Measurements from ENCODE around the gene RASGEF1C. TPM values are rescaled to one million over a fixed set of nuclear protein-coding genes. Genes with fewer than 3 reads are reported as not detected.

RASGEF1C gene
- total and polyA plus RNA-seq, 9 donors: 2.3 to 5.3 (median 3.5) TPM

DNA sequence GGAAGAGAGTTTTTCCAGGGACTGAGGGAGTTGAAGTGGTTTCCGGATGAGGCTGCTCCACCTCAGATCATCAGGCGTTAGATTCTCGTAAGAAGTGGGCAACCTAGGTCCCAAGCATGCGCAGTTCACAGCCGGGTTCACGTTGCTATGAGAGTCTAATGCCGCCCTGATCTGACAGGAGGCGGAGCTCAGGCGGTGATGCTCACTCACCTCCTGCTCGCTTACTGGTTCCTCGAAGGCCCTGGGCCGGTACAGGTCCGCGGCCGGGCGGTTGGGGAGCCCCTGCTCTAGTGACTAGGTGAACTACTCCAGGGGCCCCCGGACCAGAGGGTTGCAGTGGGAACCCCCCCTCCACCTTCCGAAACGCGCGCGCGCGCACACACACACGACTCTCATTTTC, 136.5 kb downstream of the RASGEF1C start:
- H3K9me3 ChIP-seq (replicated peaks; ENCODE audit: control insufficient read depth, low read depth, low read length): peaks cover 6% of the 10 kb centered on the region
- H3K36me3 ChIP-seq (ENCODE audit: control insufficient read depth, insufficient read depth, low read length): no peaks in the 10 kb centered on the region
- no peak overlapping the region for H3K27ac ChIP-seq (ENCODE audit: low read length)
- DNase-seq: no peak
- H3K4me1 ChIP-seq (ENCODE audit: control insufficient read depth, insufficient read depth, low read length): peaks cover 13% of the 10 kb centered on the region
- peaks cover 14% of the 10 kb centered on the region for H3K27me3 ChIP-seq (ENCODE audit: control insufficient read depth, insufficient read depth, low read length)
- no peak overlapping the region for H3K4me3 ChIP-seq (ENCODE audit: low read length)
- WGBS (ENCODE audit: insufficient coverage): 77% methylated on average over 17 of the region's 25 CpGs

DNA sequence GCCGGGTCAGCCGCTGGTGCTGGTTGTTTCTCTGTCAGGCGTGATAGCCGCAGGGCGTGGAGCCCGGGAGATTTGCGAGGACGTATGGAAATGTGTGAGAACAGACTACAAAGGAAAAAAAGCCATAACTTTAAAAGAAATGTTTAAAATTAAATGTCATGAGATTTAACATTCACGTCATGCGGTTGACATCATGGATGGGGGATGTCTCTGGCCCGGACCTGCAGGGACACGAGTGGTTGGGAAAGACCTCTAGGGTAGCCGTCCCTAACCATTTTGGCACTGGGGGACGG, 136.8 kb downstream of the RASGEF1C start:
- WGBS (ENCODE audit: insufficient coverage): 41% methylated on average over 6 of the region's 14 CpGs
- Histone ChIP-seq H3K27me3 (ENCODE audit: control insufficient read depth, insufficient read depth, low read length) (peaks cover 14% of the 10 kb centered on the region), H3K27ac (ENCODE audit: low read length) (peak overlapping the region; percentile 49), H3K36me3 (ENCODE audit: control insufficient read depth, insufficient read depth, low read length) (no peaks in the 10 kb centered on the region), H3K4me1 (ENCODE audit: control insufficient read depth, insufficient read depth, low read length) (peaks cover 13% of the 10 kb centered on the region), H3K4me3 (ENCODE audit: low read length) (no peak overlapping the region), H3K9me3 (replicated peaks; ENCODE audit: control insufficient read depth, low read depth, low read length) (peaks cover 6% of the 10 kb centered on the region)
- no peak for DNase-seq

DNA sequence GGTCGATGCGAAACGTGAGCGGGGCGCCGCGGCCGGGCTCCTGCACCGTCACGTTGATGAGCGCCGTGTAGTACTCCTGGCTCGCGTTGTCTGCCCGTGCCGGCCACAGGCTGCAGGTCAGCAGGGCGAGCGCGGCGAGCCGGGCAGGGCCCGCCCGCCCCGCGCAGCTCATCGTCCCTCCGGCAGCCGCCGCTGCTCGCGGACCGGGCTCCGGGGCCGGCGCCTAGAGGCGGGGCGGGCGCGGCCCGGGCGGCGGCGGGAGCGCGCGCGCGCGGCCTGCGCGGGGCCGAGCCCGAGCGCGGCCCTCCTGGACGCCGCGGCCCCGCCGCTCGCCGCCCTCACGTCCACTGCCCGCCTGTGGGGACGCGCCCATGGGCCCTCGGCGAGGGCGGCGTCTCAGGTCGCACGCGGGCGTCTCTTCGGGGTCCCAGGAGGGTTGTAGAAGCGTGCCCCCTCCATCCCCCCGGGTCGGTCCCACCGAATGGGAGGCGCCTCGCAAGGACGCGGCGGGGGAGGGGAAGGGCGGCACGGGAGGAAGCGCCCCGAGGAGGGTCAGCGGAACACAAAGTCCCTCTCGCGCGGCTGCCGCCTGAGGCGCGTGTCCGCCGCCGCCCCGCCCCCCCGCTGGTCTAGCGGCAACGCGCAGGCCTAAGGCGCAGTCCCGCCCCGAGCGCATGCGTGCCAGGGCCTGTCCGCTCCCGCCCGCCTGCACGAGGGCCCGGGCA, 137.3 kb downstream of the RASGEF1C start, which contains the start of gene RNF130:
Gene RNF130, minus strand, starts transcription at position 229 of the 725 bp plus-strand sequence. Its CDS starts 57 bp downstream, at position 172.
- under 1% methylated on average over 103 of the region's 113 CpGs for WGBS (ENCODE audit: insufficient coverage)
- Histone ChIP-seq H3K4me3 (ENCODE audit: low read length) (peak within 1 kb of the TSS; percentile 77), H3K27me3 (ENCODE audit: control insufficient read depth, insufficient read depth, low read length) (peaks cover 14% of the 10 kb centered on the region), H3K4me1 (ENCODE audit: control insufficient read depth, insufficient read depth, low read length) (peaks cover 13% of the 10 kb centered on the region), H3K9me3 (replicated peaks; ENCODE audit: control insufficient read depth, low read depth, low read length) (peaks cover 6% of the 10 kb centered on the region), H3K27ac (ENCODE audit: low read length) (peak within 1 kb of the TSS; percentile 95), H3K36me3 (ENCODE audit: control insufficient read depth, insufficient read depth, low read length) (no peaks in the 10 kb centered on the region)
- peak; percentile 98 for DNase-seq

DNA sequence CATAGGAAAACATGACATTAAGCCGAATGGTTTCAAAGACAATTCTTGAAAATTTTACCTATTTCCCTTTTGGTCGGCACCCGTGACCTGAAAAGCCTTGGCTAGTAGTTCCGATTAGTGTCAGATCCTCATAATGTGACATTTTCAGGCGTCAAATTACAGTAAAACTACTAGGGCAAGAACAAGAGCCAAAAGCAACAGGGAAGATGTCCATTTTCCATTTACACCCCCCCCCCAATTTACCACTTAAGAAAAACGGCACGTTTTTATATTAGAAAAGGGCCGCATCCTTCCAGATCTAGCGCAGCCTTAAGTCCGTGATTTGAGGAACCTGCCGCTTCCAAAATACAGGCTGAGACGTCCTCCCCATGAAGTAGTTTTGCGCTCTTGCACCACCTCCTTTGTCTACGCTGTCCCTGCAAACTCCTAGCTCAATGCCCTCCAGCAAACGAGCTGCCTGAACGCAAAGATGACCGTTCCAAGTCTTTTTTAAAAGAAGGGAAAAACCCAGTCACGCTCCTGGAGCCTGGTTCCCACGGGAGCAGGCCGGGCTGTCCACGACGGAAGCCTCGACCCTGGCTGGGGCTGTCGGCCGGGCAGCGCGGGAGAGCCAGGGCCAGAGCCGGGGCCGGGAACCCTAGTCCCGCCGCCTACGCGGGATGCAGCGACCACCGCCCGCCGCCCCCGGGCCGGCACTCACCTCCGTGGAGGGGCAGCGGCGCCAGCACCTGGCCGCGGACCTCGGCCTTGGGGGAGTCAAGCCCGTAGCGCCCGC, 138.1 kb downstream of the RASGEF1C start:
- Histone ChIP-seq H3K27ac (ENCODE audit: low read length) (peak overlapping the region; percentile 85), H3K4me1 (ENCODE audit: control insufficient read depth, insufficient read depth, low read length) (peaks cover 13% of the 10 kb centered on the region), H3K4me3 (ENCODE audit: low read length) (peak overlapping the region; percentile 67), H3K9me3 (replicated peaks; ENCODE audit: control insufficient read depth, low read depth, low read length) (peaks cover 6% of the 10 kb centered on the region), H3K36me3 (ENCODE audit: control insufficient read depth, insufficient read depth, low read length) (no peaks in the 10 kb centered on the region), H3K27me3 (ENCODE audit: control insufficient read depth, insufficient read depth, low read length) (peaks cover 14% of the 10 kb centered on the region)
- DNase-seq: peak; percentile 76
- WGBS (ENCODE audit: insufficient coverage): under 1% methylated on average over 43 of the region's 48 CpGs

DNA sequence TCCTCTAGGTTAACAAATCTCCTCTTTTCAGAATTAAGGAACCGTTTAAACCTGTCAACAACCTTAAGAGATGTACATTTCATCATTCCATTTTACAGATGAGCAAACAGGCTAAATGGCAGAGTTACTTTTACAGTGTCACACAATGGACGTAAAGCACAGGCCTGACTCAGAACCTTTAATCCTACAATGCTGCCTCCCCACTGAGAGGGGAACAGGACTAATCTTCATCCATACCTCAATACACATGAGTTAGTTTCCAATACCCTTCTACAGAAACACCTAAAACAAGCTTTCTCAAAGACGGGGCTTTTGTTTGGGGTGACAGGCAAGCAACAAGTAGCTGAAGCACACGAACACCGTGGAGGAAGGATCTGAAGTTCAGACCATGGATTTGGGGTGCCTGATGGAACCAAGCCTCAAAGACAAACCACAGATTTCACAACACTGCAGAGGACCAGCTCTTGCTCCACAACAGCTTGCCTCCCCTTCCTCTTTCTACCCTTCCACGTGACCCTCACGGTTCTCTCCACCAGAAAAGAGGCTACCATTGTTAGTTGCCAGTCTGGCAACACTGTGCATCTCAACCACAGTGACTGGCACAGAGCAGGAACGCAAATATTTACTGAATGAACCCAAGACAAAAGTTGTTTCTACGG, 139.3 kb downstream of the RASGEF1C start:
- Histone ChIP-seq H3K27ac (ENCODE audit: low read length) (no peak overlapping the region), H3K4me3 (ENCODE audit: low read length) (peak overlapping the region; percentile 67), H3K36me3 (ENCODE audit: control insufficient read depth, insufficient read depth, low read length) (no peaks in the 10 kb centered on the region), H3K9me3 (replicated peaks; ENCODE audit: control insufficient read depth, low read depth, low read length) (peaks cover 6% of the 10 kb centered on the region), H3K4me1 (ENCODE audit: control insufficient read depth, insufficient read depth, low read length) (peaks cover 13% of the 10 kb centered on the region), H3K27me3 (ENCODE audit: control insufficient read depth, insufficient read depth, low read length) (peaks cover 10% of the 10 kb centered on the region)
- WGBS (ENCODE audit: insufficient coverage): 36% methylated on average over 6 of the region's 9 CpGs
- peak; percentile 75 for DNase-seq

DNA sequence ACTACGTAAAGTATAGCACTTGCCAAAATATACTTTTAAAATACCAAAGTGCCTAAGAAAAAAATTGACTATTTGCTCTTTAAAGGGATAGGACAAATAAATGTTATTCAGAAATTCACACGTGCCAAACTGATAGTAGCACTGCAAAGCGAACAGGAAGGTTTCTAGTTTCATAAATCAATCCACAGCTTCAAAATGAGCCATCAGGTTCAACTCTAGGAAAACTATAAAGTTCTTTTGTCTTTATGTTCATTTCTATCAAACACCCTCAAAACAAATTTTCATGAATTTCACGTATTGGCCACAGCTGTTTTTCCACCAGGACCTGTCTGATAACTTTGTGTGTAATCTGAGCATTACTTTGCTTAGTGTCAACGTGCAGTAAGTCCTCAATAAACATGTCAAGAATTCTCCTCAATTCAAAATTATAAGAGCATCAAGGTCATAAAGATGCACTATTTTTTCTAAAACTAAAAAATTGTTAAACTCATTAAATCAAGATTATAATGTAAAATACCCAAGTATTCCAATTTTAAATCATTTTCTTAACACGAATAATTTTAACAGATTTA, 140.4 kb downstream of the RASGEF1C start:
- no peak overlapping the region for H3K27ac ChIP-seq (ENCODE audit: low read length)
- no CpG with 5 or more reads among the region's 6 CpGs for WGBS (ENCODE audit: insufficient coverage)
- H3K27me3 ChIP-seq (ENCODE audit: control insufficient read depth, insufficient read depth, low read length): peaks cover 10% of the 10 kb centered on the region
- H3K9me3 ChIP-seq (replicated peaks; ENCODE audit: control insufficient read depth, low read depth, low read length): peaks cover 6% of the 10 kb centered on the region
- H3K36me3 ChIP-seq (ENCODE audit: control insufficient read depth, insufficient read depth, low read length): no peaks in the 10 kb centered on the region
- no peak overlapping the region for H3K4me3 ChIP-seq (ENCODE audit: low read length)
- no peak for DNase-seq
- H3K4me1 ChIP-seq (ENCODE audit: control insufficient read depth, insufficient read depth, low read length): peaks cover 13% of the 10 kb centered on the region

DNA sequence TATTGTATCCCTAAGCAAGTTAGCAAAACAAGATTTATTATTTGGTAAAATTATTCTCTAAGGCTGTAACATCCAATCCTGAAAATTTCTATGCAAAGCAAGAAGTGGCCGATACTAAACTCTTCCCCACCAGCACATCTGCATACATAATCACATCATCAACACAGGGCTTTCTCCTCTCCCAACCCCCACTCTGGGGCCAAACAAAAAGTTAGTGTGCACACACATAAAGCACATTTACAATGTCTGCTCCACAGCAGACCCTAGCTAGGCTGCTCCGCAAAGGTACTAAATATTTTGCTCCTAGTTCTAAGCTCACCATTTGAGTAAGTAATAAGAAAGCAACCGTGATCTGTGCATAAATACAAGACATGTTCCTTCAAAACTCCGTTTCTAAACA, 141.0 kb downstream of the RASGEF1C start:
- Histone ChIP-seq H3K9me3 (replicated peaks; ENCODE audit: control insufficient read depth, low read depth, low read length) (peaks cover 6% of the 10 kb centered on the region), H3K27me3 (ENCODE audit: control insufficient read depth, insufficient read depth, low read length) (peaks cover 8% of the 10 kb centered on the region), H3K4me1 (ENCODE audit: control insufficient read depth, insufficient read depth, low read length) (peaks cover 13% of the 10 kb centered on the region), H3K27ac (ENCODE audit: low read length) (no peak overlapping the region), H3K4me3 (ENCODE audit: low read length) (no peak overlapping the region), H3K36me3 (ENCODE audit: control insufficient read depth, insufficient read depth, low read length) (no peaks in the 10 kb centered on the region)
- WGBS (ENCODE audit: insufficient coverage): 20% methylated on average over 1 of the region's 4 CpGs
- no peak for DNase-seq

DNA sequence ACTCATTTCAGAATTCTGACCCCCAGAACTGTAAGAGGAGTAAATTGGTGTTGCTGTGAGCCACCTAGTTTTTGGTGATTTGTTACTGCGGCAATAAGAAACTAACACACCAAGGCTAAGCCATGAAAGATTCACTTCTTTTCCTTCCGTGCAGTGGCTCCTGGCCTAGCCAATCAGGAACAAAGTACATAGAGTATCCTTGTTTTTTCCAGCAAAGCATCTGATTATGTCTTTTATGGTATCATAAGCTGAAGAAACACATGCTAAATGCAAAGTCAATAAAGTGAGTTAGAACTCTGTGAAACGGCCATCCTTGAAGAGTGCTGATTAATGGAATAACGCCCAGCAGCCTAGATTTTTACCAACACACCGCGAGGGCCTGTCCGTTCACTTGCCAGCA, 148.8 kb downstream of the RASGEF1C start:
- no peaks in the 10 kb centered on the region for H3K27me3 ChIP-seq (ENCODE audit: control insufficient read depth, insufficient read depth, low read length)
- H3K27ac ChIP-seq (ENCODE audit: low read length): no peak overlapping the region
- 87% methylated on average over 5 of the region's 7 CpGs for WGBS (ENCODE audit: insufficient coverage)
- no peaks in the 10 kb centered on the region for H3K9me3 ChIP-seq (replicated peaks; ENCODE audit: control insufficient read depth, low read depth, low read length)
- no peaks in the 10 kb centered on the region for H3K36me3 ChIP-seq (ENCODE audit: control insufficient read depth, insufficient read depth, low read length)
- H3K4me3 ChIP-seq (ENCODE audit: low read length): no peak overlapping the region
- H3K4me1 ChIP-seq (ENCODE audit: control insufficient read depth, insufficient read depth, low read length): no peaks in the 10 kb centered on the region
- DNase-seq: no peak

DNA sequence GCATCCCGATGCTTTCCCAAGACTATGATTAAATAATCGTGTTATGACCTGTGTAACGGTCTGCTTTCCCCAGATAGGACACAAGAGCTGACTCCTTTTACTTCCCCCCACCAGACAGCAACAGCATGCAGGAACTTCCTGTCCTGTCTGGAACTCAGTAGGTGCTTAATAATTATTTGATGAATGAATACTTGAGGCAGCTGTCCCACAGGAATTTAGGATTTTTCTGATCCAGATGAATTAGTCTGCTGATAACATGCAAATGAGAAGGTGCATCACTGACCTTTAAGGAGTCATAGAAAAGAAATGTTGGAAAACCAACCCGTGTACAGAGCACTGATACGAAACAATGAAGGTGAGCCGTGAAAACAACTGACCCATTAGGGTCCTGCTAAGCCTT, 149.7 kb downstream of the RASGEF1C start:
- Histone ChIP-seq H3K4me3 (ENCODE audit: low read length) (no peak overlapping the region), H3K27me3 (ENCODE audit: control insufficient read depth, insufficient read depth, low read length) (no peaks in the 10 kb centered on the region), H3K4me1 (ENCODE audit: control insufficient read depth, insufficient read depth, low read length) (no peaks in the 10 kb centered on the region), H3K27ac (ENCODE audit: low read length) (no peak overlapping the region), H3K36me3 (ENCODE audit: control insufficient read depth, insufficient read depth, low read length) (no peaks in the 10 kb centered on the region), H3K9me3 (replicated peaks; ENCODE audit: control insufficient read depth, low read depth, low read length) (no peaks in the 10 kb centered on the region)
- no peak for DNase-seq
- WGBS (ENCODE audit: insufficient coverage): 81% methylated on average over 3 of the region's 6 CpGs

DNA sequence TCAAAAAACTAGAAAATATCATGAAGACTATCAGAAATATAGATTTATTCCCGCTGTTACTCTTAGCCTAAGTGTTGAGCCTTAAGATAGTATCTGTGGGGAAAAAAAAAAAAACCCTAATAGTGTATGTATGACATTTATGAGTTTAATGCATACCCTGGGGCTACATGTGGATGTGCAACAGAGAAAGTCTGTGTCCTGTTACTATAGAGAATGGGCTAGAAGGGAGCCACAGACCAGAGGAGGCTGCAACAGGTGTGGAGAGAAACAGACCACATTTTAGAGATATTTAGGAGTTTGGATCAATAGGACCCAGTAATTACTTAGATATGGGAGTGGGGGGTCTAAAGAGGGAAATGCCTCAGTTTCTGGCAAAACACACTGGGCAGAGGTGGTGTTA, 152.9 kb downstream of the RASGEF1C start:
- H3K36me3 ChIP-seq (ENCODE audit: control insufficient read depth, insufficient read depth, low read length): no peaks in the 10 kb centered on the region
- no peaks in the 10 kb centered on the region for H3K27me3 ChIP-seq (ENCODE audit: control insufficient read depth, insufficient read depth, low read length)
- no CpG with 5 or more reads among the region's 1 CpG for WGBS (ENCODE audit: insufficient coverage)
- no peak overlapping the region for H3K4me3 ChIP-seq (ENCODE audit: low read length)
- no peaks in the 10 kb centered on the region for H3K4me1 ChIP-seq (ENCODE audit: control insufficient read depth, insufficient read depth, low read length)
- no peak overlapping the region for H3K27ac ChIP-seq (ENCODE audit: low read length)
- H3K9me3 ChIP-seq (replicated peaks; ENCODE audit: control insufficient read depth, low read depth, low read length): no peaks in the 10 kb centered on the region
- no peak for DNase-seq
